Femur (tissue), 1 donor: ENCODE data around the gene PRDM16.
A peak's percentile ranks its signal among the peaks of the same experiment; 100 is the strongest.

Experiments
- DNase-seq: peaks from one replicate; pipeline ENCODE4 v3.0.0-alpha.2; 2017

The PRDM16 gene

DNA sequence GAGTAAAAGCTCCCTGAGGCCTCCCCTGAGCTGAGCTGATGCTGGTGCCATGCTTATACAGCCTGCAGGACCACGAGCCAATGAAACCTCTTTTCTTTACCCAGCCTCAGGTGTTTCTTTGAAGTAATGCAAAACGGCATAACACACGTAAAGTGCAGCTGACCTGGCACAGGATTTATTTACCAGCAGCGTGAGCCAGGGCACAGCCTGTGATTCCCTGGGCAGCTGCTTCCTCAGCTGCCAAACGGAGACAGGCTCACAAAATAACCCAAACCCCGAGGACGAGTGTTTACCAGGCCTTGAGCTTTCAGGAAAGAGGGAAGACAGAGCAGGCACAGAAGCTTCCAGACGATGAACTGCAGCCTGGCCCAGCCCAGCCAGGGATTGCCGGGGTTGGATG, 264.9 kb downstream of the PRDM16 start:
- no peak for DNase-seq

DNA sequence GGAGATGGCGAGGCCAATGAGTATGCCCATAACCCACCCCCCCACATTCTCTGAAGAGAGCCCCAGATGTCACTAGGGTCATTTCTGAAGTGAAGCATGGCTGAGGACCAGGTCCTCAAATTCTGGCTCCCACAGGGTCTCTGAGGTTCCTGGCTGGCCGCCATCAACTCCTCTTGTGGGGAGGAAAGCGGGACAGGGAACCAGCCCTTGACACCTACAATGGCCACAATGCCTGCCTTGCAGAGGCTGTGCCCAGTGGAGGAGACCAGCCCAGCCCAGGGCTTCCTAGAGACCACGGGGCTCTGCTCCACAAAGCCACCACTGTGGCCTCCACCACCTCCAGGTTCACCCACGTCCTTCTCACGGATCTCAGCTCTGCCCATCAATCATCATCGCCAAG, 265.4 kb downstream of the PRDM16 start:
- no peak for DNase-seq

DNA sequence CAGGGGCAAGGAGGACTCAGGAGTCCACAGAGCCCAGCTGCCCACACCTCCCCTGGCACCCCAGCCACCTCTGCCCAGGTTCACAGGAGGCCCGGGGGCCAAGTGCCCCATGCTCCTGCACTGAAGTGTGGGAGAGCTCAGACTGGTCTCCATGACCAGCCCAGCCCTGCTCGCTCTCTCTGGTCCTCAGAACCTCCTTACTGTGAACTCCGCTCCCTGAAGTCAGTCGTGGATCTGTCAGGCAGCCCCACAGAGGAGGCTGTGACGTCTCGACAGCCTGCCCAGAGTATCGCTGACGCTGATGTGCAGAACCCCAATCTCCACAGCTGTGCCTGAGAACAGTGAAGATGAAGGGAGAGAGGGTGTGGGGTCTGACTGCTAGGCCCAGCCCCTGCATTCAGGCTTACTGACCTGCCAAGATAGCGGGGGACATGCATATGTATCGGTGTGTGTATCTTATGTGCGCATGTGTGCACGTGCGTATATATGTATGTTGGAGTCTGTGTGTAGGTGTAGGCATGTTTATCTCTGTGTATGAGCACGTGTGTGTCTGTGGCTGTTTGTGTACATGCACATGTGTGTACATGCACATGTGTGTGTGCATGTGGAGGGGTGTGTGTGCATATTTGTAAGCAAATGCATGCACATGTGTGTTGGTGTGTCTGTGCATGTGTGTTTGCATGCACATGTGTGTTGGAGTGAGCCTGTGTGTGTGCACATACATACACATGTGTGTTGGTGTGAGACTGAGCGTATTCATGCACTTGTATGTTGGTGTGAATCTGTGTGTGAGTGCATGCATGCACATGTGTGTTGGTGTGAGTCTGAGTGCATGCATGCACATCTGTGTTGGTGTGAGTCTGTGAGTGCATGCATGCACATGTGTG, 267.0 kb downstream of the PRDM16 start:
- DNase-seq: no peak

DNA sequence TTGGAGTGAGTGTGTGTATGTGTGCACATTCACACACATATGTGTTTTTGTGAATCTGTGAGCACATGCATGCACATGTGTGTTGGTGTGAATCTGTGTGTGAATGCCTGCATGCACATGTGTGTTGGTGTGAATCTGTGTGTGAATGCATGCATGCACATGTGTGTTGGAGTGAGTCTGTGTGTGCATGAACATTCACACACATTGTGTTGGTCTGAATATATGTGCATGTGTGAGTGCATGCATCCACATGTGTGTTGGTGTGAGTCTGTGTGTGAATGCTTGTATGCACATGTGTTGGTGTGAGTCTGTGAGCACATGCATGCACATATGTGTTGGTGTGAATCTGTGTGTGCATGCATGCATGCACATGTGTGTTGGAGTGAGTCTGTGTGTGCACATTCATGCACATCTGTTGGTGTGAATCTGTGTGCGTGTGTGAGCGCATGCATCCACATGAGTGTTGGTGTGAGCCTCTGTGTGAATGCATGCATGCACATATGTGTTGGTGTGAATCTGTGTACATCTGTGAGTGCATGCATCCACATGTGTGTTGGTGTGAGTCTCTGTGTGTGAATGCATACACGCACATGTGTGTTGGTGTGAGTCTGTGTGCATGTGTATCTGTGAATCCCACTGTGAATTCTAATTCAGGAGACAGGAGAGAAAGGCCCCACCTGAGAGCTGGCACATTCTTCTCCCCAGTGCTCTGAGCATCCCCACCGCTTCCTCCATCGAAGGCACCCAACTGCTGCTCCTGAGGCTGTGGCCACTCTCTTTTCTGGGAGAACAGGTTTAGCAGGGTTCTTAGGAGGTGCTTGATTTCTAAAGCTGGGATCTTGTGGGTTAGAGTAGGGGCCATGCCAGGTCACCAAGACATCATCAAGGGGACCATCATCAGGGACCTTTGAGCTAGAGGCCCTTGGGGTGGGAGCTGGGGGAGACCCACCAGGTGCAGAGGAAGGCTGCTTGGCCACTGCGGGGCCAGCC, 267.9 kb downstream of the PRDM16 start:
- DNase-seq: no peak

DNA sequence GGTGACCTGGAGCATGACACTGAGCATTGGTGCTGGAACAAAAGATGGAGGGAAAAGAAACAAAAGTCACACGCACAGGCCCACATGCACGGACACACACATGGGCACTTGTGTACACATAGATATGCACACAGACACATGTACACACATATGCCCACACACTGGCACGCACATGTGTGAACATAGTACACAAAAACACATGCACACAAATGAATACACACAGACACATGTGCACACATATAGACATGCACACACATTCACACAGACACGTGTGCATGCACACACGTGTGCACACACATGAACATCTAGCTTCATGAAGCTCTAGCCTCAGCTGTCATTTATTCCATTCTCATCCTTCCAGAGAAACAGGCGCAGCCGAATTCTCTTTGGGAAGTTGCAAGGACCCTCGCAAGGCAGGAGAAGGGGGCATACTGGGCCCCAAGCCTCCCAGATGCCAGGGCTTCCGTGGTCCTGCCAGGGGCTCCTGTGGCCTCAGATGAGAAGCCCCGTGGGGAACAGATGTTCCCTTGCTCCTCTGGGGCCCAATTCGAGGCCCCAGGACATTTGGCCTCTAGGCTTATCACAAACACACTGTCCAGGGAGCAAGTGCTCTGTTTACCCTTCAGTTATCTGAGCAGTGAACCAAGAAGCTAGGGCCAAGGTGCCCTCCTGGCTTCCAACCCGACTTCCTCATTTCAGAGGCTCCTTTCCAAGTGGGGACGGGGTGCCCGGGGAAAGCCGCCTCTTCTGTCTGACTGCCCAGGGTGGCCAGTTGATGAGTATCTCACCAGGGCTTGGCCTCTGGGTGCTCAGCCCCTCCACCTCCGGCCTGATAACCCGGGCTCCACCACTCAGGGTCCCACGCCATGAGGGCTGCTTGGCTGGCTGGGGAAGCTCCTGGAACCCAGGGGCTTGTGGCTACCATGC, 269.1 kb downstream of the PRDM16 start:
- no peak for DNase-seq

DNA sequence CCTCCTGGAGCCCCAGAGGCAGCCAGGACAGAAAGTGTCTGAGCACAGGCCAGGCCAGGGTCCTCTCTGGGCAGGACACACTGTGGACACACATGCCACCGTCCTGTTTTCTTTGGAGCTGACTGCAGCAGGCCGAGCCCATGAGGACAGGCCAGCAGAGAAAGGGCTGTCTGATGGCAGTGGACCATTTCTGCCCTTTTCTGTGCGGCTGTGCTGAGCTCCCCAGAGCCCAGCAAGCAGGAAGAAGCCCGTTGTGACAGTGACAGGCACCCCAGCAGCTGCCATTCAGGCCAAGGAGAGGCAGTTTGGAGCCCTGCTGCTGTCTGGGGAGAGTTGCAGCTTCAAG, 269.7 kb downstream of the PRDM16 start:
- DNase-seq: no peak

DNA sequence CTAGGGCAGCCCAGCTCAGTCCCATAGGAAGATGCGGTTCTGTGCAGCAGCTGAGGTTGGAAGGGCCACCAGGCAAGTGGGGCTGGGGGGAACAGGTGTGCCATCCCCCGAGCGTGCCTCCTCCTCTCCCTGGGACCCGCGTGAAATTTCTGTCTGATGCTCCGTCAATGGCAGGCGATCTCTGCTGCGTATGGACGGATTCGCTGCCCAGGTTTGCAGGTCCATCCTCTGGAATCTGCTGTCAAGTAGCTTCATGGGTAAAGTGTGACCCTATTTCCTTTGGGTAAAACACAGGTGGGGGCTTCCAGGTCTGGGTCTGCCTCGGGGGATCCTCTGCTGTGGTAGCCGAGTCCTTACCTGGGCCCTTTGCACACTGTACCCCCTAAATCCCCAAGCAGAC, 270.9 kb downstream of the PRDM16 start:
- no peak for DNase-seq

DNA sequence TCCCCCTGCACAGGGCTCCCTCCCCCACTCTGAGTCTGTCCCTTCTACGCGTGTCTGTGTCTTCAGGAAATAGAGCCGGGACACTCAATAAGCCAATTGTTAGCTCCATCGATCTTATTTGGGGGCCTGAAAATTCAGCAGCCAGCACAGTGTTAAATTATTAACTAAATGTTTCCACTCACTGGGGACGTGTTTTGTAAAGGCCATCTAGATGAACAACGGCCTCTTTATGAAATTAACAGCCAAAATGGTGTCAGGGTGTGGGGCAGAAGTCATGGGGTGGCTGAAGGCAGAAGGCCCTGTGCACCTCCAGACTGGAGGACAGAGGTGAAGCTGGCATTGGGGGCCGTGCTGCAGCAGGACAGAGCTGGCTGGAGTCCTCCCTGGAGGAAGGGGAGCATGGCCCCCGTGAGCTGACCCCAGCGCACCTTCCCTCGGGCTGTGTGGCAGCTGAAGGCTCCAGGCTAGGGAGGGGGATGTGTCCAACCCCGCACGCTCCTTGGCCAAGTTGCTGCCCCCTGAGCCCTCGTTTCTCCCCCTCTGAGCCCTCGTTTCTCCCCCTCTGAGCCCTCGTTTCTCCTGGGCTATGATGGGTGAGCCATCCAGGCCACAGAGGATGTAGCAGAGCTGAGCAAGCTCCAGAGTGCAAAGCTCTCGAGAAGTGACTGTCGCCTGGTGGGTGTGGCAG, 271.7 kb downstream of the PRDM16 start:
- no peak for DNase-seq

DNA sequence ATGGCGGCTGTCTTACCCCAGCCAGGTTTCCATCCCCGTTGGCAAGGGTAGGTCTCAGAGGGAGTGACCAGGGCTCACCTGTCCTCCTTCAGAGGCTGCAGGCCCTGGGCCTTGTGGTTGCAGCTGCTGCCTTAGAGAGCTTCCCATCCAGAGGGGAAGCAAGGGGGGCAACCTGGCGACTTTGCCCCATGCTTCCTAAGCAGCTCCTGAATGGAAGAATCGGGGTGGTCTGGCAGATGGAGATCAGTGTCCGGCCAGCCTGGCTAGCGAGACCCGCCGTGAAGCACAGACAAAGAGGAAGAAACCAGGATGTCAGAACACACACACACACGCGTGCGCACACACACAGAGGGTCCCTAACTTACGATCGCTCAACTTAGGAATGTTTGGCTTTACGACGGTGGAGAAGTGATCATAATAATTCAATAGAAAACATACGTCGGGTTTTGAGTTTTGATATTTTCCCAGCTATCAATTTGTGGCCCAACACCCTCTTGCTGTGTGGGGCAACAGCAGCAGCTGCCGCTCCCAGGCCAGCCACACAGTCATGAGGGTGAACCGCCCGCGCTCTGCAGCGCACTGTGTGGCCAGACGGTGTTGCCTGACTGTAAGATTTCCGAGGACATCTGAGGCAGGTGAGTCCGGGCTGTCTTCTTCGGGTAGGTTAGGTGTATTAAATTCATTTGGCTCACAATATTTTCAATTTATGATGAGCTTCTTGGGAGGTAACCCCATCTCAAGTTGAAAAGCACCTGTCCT, 272.4 kb downstream of the PRDM16 start:
- no peak for DNase-seq

DNA sequence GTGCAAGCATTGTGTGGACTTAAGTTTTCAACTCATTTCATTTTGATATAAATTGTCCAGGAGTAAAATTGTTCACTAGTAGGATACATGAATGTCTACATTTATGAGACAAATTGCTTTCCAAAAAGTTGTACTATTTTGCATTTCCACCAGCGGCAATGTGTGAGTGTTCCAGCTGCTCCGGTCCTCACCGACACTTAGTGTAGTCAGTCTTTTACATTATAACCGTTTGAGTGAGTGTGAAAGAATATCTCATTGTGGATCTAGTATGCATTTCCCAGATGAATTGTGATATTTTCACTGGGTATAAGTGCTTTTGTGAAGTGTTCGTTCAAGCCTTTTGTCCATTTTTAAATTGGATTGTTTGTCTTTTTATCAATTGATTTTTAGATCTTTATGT, 274.0 kb downstream of the PRDM16 start:
- DNase-seq: no peak

DNA sequence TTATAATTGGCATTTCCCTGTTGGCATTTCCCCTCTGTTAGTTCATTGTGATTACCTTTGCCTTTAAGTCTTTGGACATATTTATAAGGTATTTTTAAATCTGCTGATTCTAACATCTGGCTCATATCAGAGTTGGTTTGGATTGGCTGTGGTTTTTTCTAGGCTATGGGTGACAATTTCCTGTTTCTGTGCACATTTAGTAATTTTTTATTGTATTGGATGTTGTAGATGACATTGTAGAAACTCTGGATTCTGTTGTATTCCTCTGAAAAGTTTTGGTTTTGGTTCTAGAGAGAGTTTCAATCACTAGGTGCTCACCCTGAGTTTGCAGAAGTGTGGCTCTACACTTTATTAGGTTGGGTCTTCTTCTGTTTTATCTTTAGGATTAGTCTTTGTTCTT, 275.4 kb downstream of the PRDM16 start:
- no peak for DNase-seq

DNA sequence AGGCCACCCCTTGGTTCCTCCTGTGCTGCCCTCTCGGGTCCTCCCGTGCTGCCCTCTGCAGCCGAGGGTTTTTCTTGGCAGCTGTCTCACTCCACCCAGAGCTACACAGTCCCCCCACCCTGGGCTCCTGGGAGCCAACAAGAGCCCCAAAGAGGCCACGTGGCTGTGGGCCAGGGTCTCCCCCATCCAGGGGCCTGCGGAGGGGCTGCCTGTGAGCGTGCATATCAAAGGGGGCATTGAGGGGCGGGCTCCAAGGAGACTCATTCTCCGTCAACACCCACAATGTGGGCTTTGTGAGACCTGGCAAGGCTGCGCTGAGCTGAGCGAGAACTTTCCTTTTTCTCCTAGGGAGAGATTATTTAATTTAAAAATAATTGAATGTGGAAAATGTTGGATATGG, 276.8 kb downstream of the PRDM16 start:
- no peak for DNase-seq

DNA sequence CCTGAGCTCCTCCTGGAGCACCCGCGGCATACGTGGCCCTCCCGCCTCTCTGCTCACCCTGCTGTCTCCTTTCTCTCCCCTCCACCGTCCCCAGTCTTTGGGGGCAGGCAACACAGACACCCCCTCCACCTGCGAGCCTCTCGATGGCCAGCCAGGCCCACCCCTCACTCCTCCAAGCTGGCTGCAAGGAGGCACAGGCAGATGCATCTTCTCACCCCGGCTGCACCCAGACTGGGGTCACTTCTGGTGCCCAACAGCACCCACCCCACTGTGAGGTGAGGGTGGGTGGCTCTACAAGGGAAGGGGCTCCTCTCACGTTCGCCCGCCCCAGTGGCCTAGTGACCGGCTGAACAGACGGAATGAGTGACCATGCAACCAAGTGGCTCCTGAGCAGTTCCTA, 277.5 kb downstream of the PRDM16 start:
- DNase-seq: no peak

DNA sequence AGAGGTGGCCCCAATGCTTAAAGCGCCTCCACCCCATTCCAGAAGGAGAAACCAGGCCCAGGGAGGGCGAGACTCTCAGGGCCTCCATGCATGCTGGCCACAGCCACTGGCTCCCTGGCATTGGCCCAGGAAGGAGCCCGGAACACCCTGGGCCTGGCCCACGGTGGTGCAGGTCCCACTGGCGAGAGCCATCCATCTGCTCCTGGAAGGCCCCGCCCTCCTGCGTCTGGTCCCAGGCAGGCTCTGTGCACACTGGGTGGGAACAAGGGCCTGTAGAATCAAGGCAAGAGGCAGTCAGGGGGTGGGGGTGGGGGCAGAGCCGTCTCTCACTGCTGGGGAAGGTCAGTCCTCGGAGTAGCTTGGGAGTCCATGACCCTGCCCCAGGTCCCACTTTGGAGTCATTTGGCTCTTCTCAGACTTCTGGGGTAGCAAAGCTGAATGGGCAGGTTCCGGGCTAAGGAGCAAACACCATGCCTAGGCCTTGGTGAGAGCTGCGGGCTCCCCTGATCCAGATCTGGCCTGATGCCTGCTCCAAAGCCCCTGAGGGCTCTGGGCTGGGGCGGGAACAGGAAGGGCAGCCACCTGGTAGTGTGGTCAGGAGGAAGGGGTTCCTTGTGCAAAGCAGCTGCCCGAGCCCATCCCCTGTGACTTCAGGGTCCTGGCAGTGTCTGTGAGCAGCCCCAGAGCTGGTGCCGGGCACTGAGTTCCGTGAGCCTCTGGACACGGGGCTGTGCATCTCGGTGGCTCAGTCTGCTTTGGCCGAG, 278.4 kb downstream of the PRDM16 start:
- no peak for DNase-seq

DNA sequence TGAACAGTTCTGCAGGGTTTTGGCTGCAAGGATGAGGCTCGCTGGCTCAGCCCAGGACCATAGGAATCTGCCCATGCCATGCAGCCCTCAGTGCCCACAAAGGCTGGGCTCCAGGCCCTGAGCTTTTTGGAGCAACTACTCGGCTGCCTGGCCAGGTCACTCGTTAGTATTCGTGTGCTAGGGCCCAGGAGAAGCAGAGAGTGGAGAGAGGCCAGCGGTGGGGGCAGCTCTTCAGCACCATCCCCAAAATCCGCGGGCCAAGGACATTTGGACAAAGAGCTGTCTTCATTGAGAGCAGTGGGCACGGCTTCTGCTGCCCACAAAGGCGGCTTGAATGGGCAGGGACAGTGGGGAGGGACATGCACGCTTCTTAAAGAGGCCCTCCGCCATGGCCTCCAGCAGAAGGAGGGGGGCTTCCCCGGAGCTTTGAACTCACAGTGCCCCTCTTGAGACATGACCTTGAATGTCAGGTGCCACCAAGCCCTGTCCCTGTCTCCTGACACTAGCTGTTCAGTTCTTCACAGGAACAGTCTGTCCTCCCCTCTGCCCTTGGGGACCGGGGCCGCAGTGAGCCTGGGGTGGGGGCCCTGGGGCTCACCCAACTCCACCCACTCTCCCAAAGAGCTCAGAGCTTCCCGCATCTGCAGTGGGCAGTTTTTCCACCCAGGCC, 279.3 kb downstream of the PRDM16 start:
- DNase-seq: no peak

DNA sequence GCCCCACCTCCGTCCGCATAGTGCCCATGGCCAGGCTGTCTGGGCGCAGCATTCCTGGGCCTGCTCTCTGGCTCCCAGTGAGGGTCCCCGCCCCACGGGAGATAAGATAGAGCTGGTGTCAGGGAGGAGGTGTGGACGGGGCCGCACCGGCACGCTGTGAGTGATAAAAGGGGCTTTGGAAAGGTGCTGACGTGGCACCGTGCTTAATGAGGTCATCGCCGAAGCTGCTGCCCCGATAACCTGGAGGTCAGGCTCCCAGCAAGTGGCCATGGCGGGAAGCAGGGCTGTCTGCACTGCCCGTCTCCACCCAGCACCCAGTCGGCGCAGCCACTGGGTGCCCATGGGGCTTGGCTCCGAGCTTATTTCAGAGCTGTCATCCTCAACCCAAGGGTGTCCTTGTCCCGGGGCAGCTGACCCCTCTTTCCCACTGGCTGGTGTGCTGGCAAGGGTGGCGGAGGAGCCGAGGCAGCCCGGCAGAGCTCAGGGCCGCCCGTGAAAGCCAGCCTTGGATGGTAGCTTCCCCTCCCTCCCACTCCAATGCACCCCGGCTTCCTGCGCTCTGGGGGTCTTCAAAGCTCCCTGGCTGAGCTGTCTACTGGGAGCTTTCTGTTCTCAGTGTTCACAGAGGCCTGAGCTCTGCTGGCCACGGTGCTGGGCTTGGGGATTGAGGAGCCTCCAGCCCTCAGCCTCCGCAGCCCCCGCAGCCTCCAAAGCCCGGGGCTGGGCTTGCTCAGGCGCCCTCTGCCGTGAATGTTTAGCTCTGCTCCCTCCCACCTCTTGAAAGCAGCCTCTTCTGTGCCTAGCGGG, 280.4 kb downstream of the PRDM16 start:
- DNase-seq: no peak

DNA sequence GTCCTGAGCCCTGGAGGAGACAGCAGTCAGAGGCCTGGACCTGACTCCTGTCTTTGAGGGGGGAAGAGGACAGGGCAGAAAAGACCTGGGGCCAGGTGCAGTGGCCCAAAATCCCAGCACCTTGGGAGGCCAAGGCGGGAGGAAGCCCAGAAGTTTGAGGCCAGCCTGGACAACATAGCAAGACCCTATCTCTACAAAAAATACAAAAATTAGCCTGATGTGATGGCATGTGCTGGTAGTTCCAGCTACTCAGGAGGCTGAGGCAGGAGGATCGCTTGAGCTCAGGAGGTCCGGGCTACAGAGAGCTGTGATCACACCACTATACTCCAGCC, 280.9 kb downstream of the PRDM16 start:
- DNase-seq: no peak

DNA sequence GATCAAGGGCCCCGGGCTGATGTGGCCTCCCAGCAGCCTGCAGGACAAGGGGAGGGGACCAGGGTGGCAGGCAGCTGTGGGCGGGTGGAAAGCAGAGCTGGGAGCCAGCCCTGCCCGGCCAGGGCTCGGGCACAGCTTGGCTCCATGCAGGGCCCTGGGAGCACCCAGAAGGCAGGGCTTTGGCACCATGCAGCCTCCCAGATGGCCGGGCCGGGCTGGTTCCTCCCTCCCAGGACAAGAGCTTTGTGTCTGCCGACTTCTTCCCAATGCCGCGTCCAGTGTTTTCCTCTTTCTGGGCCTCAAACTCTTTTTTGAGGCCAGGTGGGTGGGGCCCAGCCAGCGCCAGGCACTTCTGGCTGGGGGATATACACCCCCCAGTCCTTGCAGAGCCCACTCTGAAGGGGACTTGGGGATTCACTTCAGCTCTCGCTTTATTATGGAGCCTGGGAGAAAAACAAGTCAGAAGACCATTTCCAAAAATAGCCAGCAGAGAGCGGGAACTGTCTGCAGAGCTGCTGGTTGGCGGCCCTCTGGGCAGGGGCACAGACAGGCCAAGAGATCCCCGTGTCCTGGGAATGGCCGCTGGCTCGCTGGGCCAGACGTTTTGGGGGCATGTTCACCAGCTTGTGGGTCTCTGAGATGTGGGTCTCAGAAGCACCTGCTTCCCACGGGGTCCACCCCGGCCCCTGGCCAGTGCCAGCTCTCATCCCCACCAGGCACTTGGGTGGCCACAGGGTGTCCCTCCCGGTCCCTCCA, 281.7 kb downstream of the PRDM16 start:
- peak; percentile 73 for DNase-seq
